Activated CD4-positive, alpha-beta T cell treated with anti-CD3 and anti-CD28 coated beads, Interleukin-10, Interleukin-2, amounts not matched to agents 100 ng/mL and 50 ng/mL, durations not matched to agents 16 hours and 8 hours (primary cell): ENCODE results near the gene FAM13C.
"Not testable (repeated sequence)": the region's sequence is repeated elsewhere in the genome, so short reads cannot be mapped to it uniquely, and the experiment has no call there.

Source experiments
- DNase-seq: peaks from one replicate; pipeline ENCODE4 v3.0.0-alpha.2; 2020

Gene FAM13C

GRCh38 chr10:59362144-59362958 is at the start of gene FAM13C:
Gene FAM13C (minus strand): TSS chr10:59362549. CDS start chr10:59362460, 89 bp downstream.
- peak; percentile 24 for DNase-seq

- no peak for DNase-seq
These were observed 42.9 kb upstream of the FAM13C start for GRCh38 chr10:59405235-59405634.

GRCh38 chr10:59400214-59400613 is 37.9 kb upstream of the FAM13C start:
- DNase-seq: no peak

DNA sequence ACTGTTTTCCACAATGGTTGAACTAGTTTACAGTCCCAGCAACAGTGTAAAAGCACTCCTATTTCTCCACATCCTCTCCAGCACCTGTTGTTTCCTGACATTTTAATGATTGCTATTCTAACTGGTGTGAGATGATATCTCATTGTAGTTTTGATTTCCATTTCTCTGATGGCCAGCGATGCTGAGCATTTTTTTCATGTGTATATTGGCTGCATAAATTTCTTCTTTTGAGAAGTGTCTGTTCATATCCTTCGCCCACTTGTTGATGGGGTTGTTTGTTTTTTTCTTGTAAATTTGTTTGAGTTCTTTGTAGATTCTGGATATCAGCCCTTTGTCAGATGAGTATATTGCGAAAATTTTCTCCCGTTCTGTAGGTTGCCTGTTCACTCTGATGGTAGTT is 37.0 kb upstream of the FAM13C start:
- DNase-seq: not testable (repeated sequence)

GRCh38 chr10:59397961-59398360 is 35.6 kb upstream of the FAM13C start:
- DNase-seq: no peak

GRCh38 chr10:59395984-59396383 is 33.6 kb upstream of the FAM13C start:
- no peak for DNase-seq

- DNase-seq: no peak
These were observed 31.0 kb upstream of the FAM13C start for GRCh38 chr10:59393349-59393748.

DNA sequence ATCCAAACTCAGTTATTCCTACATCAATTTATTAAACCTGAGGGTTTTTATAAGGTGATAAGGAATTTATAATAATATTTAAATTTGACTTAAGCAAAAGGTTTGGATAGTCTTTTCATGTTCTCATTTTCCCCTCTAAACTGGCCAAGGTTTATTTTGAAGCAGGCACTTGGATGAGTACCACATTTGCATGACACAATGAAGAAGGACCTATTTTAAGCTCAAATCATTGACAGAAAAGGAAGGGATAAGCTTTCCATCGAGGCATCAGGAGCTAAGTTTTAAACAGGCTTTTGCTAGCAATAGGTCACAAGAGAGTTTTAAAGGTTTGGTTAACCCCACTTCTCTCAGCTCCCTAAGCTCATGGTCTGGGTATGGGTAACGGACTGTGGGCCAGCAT is 28.7 kb upstream of the FAM13C start:
- no peak for DNase-seq

DNA sequence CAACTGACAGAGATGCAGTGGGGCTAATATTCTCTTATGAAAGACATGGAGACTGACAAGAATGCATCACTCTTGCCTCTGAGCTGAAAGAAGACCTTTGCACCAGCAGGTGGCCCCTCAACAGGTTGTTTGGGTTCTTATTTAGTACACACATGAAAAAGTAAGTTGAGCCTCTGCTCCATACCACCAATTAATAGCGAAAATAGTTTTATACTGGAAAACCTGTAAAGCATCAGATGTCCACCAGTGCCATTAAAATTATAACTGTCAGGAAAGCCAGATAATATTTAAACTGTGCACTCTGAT is 26.3 kb upstream of the FAM13C start:
- DNase-seq: no peak

GRCh38 chr10:59387951-59388670 is 25.8 kb upstream of the FAM13C start:
- DNase-seq: no peak

- DNase-seq: no peak
These were observed 22.4 kb upstream of the FAM13C start for GRCh38 chr10:59384761-59385160.

GRCh38 chr10:59383908-59384307 is 21.6 kb upstream of the FAM13C start:
- DNase-seq: no peak

GRCh38 chr10:59383436-59383835 is 21.1 kb upstream of the FAM13C start:
- no peak for DNase-seq

DNA sequence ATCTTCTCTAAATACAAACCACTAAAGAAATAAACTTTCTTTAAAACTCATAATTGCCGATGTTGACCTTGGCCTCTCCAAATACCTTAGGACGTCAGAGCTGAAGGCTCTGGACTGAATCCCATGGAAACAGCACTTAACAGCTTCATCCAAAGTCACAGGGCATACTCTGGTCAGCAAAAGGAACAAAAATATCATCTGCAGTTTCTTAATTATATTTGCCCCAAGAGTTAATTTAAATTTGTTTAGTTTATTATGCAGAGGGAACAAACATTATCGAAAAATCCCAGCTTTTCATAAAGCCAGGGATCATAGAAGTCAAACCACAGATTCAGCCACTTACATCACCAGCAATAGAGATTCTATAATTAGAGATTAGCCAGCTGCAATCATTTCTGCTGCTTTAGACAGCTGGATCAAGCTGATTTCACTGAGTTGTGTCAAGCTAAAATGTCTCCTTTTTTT is 20.5 kb upstream of the FAM13C start:
- no peak for DNase-seq

GRCh38 chr10:59381687-59382086 is 19.3 kb upstream of the FAM13C start:
- DNase-seq: no peak

DNA sequence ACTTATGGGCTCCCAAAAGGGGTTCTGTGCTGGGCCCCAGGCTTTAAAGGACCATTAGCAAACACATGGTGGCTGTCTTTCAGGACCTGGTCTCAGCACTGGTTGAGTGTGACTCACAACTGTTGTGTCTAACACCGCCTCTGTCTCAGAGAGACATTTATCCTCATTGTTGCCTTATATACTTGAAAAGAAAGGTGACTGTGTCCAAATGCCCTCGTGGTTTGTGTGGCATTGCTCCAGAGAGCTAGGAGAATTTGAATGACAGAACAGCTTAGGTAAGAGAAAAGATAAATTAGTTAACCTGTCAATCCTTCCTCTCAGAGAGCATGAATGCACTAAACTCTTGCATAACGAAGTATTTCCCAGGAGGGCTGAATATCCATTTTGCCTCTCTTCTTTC is 14.5 kb upstream of the FAM13C start:
- no peak for DNase-seq

GRCh38 chr10:59375990-59376389 is 13.6 kb upstream of the FAM13C start:
- DNase-seq: no peak

GRCh38 chr10:59374916-59375315 is 12.6 kb upstream of the FAM13C start:
- DNase-seq: no peak

- DNase-seq: no peak
These were observed 10.7 kb upstream of the FAM13C start for GRCh38 chr10:59373071-59373470.

- no peak for DNase-seq
These were observed 10.2 kb upstream of the FAM13C start for GRCh38 chr10:59372543-59372942.

GRCh38 chr10:59366290-59366689 is 3.9 kb upstream of the FAM13C start:
- DNase-seq: no peak

GRCh38 chr10:59363446-59363958 is 1.2 kb upstream of the FAM13C start:
- no peak for DNase-seq

GRCh38 chr10:59362959-59363381 is 621 bp upstream of the FAM13C start:
- DNase-seq: no peak

- DNase-seq: peak; percentile 21
These were observed 646 bp downstream of the FAM13C start for GRCh38 chr10:59361663-59362143.
